Occipital lobe (tissue), 2 donors: ENCODE results near the gene XYLB. TPM values are rescaled to one million over a fixed set of nuclear protein-coding genes. Genes with fewer than 3 reads are reported as not detected.

Experiments used
- DNase-seq: peaks from one replicate; lab custom pipeline; 2025; lab: John Stamatoyannopoulos, UW
- total RNA-seq: library from RNA; depleted of rRNA; stranded (reverse); fragments of >200 nt; gene quantifications from one replicate; pipeline ENCODE4 v1.2.3, GENCODE V29; 2014

Gene XYLB
- total RNA-seq, 1 donor from 2014 or later = 7.3 TPM

DNA sequence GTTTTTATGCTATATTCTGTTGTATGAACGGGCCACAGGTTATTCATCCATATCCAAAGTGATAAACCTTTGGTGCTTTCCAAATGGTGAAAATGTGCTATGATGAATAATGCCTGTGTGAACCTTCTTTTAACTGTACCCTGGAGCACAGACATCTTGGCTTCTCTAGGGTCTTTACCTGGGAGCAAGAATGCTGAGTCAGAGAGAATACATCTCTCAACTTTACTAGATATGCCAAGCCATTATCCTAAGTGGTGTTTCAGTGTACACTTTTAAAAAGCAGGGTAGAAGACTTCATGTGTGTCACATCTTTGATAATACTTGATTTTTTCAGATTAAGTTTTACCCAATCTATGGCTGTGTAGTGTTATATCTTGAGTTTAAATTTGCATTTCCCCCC lies 23.5 kb upstream of the XYLB start:
- no peak for DNase-seq

DNA sequence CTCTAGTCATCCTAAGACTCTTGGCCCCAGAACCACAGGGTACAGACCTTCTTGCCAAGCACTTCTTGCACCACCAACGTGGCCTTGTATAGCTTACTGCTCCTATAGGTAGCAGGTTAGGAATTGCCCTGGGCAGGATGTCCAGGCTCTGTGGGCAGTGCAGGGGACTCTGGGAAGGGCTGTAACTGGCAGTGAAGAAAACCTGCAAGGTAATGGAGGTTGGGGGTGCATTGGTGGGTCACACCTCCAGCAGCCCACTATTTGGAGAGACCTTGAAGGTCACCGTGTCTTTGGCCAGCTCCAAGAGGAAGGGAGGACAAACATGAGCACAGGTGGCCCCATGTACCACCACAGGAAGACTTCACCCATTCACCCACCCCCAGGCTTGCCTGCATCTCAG lies 21.3 kb upstream of the XYLB start:
- no peak for DNase-seq

DNA sequence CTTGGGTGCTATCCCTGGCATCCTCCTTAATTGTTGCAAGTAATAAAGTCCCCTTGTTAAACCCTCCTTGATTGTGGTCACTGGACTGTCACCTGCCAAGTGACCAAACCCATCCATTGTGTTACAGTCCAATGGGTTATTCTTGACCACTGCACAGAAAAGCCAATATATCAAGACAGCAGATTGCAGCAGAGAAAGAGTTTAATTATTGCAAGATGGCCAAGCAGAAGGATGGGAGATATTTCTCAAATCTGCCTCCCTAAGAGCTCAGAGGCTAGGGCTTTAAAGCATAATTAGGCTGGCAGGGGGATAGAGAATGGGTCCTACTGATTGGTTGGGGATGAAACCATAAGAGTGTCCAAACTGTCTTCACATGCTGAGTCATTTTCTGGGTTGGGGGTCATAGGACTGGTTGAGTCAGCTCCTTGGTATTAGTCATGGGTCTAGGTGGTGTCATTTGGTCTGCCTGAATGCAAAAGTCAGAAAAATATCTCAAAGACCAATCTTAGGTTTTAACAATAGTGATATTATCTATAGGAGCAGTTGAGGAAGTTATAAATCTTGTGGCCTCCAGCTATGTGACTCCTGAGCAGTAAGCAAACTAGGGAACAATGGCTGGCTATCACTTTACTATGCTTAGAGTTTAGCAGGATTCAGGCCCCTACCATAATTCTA lies 19.1 kb upstream of the XYLB start:
- no peak for DNase-seq

DNA sequence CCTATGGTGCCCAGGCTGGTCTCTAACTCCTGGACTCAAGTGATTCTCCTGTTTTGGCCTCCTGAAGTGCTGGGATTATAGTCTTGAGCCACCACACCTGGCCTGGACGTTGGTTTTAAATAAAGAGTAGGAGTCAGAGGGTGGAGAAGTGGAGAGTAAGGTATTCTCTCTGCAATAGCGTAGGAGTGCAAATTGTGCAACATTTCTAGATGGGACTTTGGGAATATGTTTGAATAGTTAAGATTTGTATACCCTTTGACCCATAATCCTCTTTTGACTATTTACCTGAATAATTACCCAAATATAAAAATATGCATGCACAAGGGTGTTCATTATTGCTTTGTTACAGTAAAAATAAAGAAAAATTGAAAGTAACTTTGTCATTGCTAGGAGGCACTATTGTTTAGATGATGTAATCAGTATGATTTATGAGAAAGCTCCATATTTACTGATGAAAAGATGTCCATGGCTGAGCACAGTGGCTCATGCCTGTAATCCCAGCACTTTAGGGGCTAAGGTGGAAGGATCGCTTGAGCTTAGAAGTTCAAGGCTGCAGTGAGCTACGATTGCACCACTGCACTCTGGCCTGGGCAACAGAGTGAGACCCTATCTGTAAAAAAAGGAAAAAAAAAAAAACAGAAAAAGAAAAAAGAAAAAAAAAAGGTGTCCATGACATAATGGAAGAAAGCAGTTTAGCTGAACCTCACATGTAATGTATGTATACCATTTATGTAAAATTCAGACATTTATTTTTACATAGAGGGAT lies 15.1 kb upstream of the XYLB start:
- DNase-seq = no peak

DNA sequence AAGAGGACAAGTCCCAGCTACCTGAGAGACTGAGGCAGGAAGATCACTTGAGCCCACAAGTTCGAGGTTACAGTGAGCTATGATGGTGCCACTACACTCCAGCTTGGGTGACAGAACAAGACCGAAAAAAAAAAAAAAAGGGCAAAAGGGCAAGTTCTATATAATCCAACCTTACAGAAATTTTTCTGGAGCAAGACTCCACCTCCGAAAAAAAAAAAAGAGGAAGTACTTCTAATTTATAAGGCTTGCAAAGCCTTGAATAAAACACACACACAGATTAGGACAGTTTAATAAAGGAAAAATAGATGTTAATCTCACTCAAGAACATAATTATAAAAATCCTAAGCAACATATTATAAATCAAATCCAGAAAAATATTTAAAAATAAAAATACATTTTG lies 14.4 kb upstream of the XYLB start:
- DNase-seq = no peak

DNA sequence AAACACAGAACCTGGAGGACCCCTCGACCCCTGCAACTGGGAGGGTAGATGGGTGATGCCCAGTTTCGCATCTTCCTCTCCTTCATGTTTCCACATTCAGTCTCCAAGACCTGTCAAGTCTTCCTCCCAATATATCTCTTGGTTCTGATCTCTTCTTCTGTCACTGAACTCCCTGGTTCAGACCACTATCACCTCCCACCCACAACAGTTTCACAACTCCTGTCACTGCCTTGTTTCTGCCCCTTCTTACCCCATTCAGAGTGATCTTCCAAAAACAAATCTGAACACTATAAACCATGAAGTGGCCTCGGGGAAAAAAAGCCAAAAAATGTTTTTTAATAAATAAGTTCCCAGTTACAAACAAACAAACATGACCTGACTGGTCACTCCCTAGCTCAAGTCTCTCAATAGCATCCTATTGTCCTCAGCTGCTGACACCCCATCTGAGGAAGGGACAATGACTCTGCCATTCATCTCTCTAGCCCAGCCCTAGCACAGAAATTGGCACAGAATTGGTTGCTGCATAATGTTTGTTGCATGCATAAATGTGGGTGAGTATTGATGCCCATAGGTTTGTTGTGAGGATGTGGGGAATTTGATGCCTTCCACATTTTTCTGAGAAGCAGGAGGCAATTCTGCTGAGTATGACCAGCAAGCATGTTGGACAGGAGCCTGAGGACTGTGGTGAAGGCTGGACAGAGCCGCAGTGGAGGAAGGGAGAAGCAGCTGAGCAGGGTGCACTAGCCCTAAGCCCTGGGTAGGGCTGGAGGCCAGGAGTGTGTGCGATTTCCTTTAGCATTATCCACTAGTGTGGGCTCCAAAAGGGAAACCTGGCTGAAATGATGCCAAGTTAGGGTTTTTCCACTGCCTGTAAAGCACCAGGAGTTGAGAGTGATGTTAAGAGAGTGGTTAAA lies 12.2 kb upstream of the XYLB start:
- DNase-seq = no peak

DNA sequence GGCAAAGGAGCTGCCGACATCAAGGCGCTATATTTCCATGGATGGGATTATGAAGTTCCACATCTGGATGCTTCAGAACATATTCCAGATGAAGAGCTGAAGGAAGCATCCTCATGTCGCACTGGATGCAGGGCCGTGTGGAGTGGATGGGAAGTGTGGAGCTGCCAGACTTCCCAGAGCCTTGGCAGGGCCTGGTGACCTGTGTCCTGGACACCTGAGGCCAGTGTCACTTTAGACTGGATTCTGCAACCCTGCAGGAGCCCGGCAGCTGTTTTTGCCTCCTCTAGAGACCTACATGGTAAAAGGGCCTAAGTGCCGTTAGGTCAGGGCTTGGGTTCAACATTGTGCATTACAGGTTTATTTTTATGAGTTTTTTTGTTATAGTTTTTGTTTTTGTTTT lies 11.3 kb upstream of the XYLB start:
- no peak for DNase-seq

DNA sequence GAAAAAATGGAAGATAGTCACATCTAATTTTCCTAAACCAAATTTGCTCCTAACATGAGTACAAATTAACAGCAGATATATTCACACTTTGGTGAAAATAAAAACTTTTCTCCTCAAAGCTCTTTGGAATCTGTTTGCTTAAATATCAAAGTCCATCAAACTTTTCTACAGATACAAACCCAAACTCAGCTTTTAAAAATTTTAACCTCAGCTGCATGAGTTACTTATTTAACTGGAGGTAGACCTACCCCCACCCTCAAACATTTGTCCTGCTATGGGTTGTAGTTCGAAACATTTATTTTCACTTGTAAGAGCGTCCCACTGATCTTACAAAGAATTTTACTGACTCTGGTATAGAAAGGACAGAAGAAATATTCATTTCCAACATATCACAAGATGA lies 8.9 kb upstream of the XYLB start:
- no peak for DNase-seq

DNA sequence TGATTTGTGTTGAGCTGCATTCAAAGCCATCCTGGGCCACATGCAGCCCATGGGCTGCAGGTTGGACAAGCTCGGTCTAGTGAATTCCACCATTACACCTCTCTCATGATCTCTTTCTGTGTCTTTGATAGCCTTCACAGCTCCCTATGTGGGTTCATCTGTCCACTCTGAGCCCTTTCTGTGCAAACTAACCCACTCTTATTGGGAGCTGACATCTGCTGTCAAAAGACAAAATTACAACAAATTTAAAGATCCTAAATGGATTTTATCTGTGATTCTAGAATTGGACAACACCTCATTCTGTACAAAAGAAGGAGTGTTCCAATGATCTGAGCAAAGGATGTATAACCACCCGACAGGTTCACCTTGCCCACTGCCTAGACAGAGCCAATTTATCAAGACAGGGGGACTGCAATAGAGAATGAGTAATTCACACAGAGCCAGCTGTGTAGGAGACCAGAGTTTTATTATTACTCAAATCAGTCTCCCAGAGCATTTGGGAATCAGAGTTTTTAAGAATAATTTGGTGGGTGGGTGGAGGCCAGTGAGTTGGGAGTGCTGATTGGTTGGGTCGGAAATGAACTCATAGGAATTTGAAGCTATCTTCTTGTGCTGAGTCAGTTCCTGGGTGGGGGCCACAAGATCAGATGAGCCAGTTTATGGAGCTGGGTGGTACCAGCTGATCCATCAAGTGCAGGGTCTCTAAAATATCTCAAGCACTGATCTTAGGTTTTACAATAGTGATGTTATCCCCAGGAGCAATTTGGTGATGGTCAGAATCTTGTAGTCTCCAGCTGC lies 2.6 kb upstream of the XYLB start:
- DNase-seq = no peak

DNA sequence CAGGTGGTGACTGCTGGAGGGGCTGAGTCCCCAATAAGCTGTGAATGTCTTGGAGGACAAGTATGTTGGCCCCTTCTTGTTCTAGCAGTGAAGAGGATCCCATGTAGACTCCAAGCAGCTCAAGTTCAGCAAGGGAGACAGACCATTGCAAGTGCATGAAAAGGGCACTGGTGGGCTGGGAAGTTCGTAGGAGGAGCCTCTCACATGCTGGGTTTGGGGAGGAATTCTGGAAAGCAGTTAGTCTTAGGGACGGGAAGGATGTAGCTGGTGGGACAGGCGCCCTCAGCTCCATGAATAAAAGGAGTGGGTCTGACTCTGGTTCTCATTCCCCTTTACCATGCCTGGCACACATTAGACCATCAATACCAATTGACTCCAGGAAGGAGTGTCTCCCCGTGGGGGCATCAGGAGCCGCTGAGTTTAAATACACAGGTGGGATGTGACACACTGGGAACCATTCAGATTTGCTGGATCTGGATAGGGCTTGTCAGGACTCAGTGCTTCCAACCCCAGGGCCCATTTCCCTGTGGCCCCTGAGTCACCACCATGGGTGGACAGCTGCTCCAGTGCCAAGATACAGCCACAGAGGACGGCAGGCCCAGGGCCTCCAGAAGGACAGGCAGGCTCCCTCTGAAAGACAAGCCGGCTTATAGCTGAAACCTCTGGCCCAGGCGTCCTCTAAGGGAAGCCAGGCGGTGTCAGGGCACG lies 552 bp upstream of the XYLB start:
- DNase-seq = no peak

DNA sequence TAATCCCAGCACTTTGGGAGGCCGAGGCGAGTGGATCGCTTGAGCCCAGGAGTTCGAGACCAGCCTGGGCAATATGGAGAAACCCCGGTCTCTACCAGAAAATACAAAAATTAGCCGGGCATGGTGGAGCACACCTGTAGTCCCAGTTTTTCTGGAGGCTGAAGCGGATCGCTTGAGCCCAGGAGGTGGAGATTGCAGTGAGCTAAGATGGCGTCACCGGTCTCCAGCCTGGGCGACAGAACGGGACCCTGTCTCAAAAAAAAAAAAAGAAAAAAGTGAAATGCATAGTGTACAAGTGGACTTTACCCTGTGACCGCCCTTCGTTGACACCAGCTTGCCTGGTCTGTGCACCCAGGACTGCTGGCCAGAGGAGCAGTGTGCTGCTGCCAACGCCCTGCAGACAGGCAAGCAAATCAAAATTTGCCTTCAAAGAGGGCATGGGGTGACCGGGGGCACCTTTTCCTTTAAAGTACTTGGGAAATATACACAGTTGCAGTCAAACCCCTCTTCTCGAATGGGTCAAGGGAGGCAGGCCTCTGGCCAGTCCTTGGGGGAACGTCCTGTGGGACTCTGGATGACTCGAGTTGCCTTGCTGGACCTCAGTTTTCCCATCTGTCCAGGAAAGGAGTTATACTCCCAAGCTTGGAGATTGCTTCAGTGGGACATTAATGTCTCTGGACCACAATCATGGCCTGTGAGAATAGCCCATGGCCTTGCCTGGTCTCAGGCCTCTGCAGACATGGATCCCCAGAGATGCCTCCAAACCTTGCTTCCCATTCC lies 1.0 kb downstream of the XYLB start:
- no peak for DNase-seq

DNA sequence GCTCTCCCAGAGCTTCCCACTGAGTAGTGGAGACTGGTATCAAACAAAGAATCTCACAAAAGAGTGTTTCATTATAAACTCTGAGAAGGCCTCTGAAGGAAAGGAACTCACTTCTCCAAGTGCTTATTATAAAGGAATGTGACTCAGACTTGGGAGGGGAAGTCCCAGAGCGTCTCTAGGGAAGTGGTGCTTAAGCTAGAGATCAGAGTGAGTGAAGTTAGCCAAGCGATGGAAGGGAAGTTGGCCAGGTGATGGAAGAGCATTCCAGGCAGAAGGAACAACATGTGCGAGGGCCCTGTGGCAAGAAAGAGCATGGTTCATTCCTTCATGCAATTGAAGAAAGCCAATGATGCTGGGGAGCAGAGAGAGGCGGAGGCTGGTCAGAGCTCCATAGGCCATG lies 2.3 kb downstream of the XYLB start:
- DNase-seq = no peak

DNA sequence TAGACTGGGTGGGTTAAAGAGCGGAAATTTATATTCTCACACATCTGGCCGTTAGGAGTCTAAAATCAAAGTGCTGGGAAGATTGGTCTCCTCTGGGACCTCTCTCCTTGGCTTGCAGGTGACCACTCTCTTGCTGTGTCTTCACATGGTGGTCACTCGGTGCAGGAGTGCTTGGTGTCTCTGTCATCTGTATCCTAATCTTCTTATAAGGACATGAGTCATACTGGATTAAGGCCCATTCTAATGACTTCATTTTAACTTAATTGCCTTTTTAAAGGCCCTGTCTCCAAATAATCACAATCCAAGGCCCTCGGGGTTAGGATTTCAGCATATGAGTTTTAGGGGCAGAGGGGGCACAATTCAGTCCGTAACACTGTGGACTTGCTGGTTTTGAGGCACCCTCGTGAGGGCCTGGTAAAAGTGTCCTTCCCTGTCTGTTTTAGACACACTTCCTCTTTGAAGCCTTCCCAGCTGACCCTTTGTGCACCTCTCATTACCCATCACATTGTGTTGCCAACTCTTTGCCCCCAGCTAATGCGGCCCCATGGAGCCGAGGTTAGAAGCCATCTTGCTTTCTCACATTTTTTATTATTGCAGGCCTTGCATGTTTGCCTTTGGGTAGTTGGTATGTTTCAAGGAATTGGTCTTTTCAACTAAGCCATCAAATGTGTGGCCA lies 3.2 kb downstream of the XYLB start:
- no peak for DNase-seq

DNA sequence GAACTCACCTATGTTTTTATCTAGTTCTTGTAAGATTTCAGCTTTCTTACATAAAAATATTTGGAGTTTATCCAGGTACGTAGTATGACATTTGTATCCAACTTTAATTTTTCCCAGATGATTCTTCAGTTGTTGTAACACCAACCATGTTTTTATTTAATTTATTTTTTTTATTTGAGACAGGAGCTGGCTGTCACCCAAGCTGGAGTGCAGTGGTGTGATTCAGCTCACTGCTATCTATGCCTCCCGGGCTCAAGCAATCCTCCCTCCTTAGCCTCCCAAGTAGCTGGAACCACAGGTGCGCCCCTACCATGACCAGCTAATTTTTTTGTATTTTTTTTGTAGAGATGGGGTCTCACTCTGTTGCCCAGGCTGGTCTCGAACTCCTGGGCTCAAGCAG lies 6.6 kb downstream of the XYLB start:
- no peak for DNase-seq

DNA sequence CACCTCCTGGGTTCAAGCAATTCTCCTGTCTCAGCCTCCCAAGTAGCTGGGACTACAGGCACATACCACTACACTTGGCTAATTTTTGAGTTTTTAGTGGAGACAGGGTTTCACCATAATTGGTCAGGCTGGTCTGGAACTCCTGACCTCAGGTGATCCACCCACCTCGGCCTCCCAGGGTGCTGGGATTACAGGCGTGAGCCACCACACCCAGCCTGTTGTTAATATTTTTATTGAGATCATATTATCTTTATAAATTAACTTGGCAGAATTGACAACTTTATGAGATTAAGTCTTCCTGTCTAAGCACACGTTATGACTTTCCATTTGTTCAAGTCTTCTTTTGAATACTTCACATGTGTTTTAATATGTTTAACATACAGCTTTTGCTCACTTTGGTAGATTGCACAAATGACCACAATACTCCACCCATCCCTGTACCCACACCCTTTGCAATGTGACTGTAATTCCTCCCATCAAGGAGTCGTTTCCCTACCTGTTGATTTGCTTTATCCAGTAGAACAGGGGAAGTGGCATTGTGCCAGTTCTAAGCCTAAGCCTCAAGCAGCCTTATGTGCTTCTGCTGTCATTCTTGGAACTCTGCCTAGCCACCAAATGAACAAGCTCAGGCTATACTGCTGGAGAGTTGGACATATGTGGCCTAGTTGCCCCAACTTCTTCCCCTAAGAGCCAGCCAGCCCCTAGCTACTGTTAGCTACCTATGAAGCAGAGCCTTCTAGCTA lies 8.2 kb downstream of the XYLB start:
- DNase-seq = no peak

DNA sequence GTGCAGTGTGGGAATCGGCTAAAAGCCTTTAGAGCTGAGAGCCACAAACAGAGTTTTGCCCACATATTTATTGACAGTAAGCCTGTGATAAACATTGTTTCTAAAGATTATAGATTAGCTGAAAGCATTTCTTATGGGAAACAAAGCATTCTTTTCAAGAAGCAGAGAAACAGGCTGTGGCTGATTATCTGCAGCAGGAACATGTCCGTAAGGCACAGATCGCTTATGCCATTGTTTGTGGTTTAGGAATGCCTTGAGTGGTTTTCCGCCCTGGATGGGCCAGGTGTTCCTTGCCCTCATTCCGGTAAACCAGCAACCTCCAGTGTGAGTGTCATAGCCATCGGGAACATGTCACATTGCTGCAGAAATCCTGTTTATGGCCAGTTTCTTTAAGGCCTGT lies 12.5 kb downstream of the XYLB start:
- no peak for DNase-seq

DNA sequence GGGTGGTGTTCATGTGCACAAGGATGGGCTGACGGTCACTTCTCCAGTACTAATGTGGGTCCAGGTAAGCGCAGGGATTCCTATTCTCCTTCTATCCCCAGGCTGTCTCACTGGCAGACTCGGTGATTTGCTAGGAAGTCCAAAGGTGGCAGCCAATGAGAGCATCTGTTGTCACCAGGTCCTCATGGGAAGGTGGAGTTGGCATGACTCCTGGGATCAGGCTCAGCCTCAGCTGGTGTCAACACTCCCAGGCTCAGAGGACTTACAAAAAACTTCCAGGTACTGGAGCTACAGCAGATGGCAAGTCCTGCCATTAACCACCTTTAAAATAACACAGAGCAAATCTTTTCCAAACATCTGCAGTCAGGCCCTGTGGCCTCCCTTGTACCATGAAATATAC lies 13.8 kb downstream of the XYLB start:
- no peak for DNase-seq

DNA sequence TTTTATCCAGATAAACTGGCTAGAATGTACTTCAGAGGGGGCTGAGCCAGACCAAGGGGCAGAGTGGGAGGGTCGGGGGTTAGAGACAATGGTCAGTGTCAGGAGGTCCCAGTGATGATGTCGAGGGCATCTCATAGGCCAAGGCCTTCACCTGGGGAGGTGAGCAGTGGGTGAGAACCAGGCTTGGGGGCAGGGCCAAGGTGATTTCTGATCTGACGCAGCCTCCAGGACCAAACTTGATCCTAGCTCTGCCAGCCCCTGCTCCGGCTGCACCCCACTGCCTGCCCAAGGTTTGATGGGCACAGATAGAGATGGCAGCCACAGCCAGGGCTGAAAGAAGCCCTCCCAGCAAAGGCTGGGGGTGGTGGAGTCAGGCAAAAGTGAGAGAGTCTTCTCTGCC lies 14.9 kb downstream of the XYLB start:
- DNase-seq = no peak

DNA sequence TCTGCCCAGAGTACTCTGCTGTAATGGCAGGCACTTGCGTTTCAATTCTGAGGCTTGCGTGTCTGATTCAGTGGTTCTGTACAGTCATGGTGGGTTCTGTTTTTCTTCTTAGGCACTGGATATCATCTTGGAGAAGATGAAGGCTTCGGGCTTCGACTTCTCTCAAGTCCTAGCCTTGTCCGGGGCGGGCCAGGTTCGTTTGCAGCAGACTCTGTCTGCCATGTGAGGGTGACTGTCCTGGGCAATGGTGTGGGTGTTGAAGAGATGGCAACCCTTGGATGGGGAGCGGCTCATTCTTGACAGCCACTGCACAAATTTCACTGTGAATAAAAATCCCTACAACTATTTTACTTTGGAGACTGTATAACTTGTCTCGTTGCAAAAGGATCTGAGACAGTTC lies 16.2 kb downstream of the XYLB start:
- no peak for DNase-seq
